Small intestine (tissue), 4 donors: Measurements from ENCODE around the gene LCE1B. TPM values are rescaled to one million over a fixed set of nuclear protein-coding genes. Genes with fewer than 3 reads are reported as not detected.

Experiments used
- polyA plus RNA-seq, 4 donors: library from polyadenylated mRNA; stranded (reverse) in 3 of 4; unstranded in 1 of 4; fragments of 200-250 nt in 3 of 4; fragments of 120-200 nt in 1 of 4; gene quantifications; one replicate each; pipeline versions ENCODE4 v1.2.1 to v1.2.3, GENCODE V29; 2013
- donor health status: healthy with polysubstance abuse.
- donor health status: Bipolar disorder and iron deficiency.
- donor health status: healthy.

LCE1B gene
- polyA plus RNA-seq, 4 donors = not detected

Other genes starting within 250 kb of the LCE1B start
- gene LCE3E, start 245.2 kb upstream of the LCE1B start, polyA plus RNA-seq = not detected
- under 1 TPM in 1 of 4 donors, not detected in 3; 0.24 TPM for gene LCE3D, start 231.5 kb upstream of the LCE1B start, polyA plus RNA-seq
- gene LCE3C, start 211.7 kb upstream of the LCE1B start, polyA plus RNA-seq = not detected
- gene LCE3B, start 198.2 kb upstream of the LCE1B start, polyA plus RNA-seq = not detected
- gene LCE3A, start 188.9 kb upstream of the LCE1B start, polyA plus RNA-seq = not detected
- not detected for gene LCE2D, start 148.6 kb upstream of the LCE1B start, polyA plus RNA-seq
- gene LCE2C, start 136.7 kb upstream of the LCE1B start, polyA plus RNA-seq = not detected
- not detected for gene LCE2B, start 125.8 kb upstream of the LCE1B start, polyA plus RNA-seq
- 1 to 10 TPM in 1 of 4 donors, under 1 TPM in 1, not detected in 2; 0.16 to 6.8 TPM for gene LCE2A, start 113.6 kb upstream of the LCE1B start, polyA plus RNA-seq
- not detected for gene LCE4A, start 103.8 kb upstream of the LCE1B start, polyA plus RNA-seq
- gene KPRP, start 53.9 kb upstream of the LCE1B start, polyA plus RNA-seq = not detected
- not detected for gene LCE1F, start 36.8 kb upstream of the LCE1B start, polyA plus RNA-seq
- gene LCE1E, start 25.7 kb upstream of the LCE1B start, polyA plus RNA-seq = not detected
- not detected for gene LCE1D, start 15.2 kb upstream of the LCE1B start, polyA plus RNA-seq
- not detected for gene LCE1C, start 5.3 kb upstream of the LCE1B start, polyA plus RNA-seq
- not detected for gene LCE1A, start 15.5 kb downstream of the LCE1B start, polyA plus RNA-seq
- not detected for gene LCE6A, start 30.9 kb downstream of the LCE1B start, polyA plus RNA-seq
- not detected for gene LCE7A, start 48.0 kb downstream of the LCE1B start, polyA plus RNA-seq
- gene SMCP, start 66.4 kb downstream of the LCE1B start, polyA plus RNA-seq = not detected
- gene IVL, start 96.6 kb downstream of the LCE1B start, polyA plus RNA-seq = under 1 TPM in 2 of 4 donors, not detected in 2; 0.03 to 0.45 TPM
- not detected for gene SPRR5, start 135.2 kb downstream of the LCE1B start, polyA plus RNA-seq
- gene SPRR4, start 158.7 kb downstream of the LCE1B start, polyA plus RNA-seq = not detected
- gene SPRR1A, start 172.1 kb downstream of the LCE1B start, polyA plus RNA-seq = not detected
- gene SPRR3, start 189.8 kb downstream of the LCE1B start, polyA plus RNA-seq = 10 to 100 TPM in 2 of 4 donors, 1 to 10 TPM in 1, not detected in 1; 3.0 to 16.1 (median 10.3) TPM
- 1 to 10 TPM in 2 of 4 donors, under 1 TPM in 1, not detected in 1; 0.27 to 3.2 (median 1.6) TPM for gene SPRR1B, start 219.2 kb downstream of the LCE1B start, polyA plus RNA-seq
- gene SPRR2D, start 229.1 kb downstream of the LCE1B start, polyA plus RNA-seq = under 1 TPM in 1 of 4 donors, not detected in 3; 0.49 TPM
- 1 to 10 TPM in 2 of 4 donors, under 1 TPM in 1, not detected in 1; 0.67 to 2.2 (median 2.0) TPM for gene SPRR2A, start 245.5 kb downstream of the LCE1B start, polyA plus RNA-seq